Activated gamma-delta T cell treated with Interleukin-2 at 50 U/mL for 16 hours (primary cell): ENCODE data around the gene EBF3.

Experiments
- DNase-seq: peaks from one replicate; pipeline ENCODE4 v3.0.0-alpha.2; 2020

The EBF3 gene

DNA sequence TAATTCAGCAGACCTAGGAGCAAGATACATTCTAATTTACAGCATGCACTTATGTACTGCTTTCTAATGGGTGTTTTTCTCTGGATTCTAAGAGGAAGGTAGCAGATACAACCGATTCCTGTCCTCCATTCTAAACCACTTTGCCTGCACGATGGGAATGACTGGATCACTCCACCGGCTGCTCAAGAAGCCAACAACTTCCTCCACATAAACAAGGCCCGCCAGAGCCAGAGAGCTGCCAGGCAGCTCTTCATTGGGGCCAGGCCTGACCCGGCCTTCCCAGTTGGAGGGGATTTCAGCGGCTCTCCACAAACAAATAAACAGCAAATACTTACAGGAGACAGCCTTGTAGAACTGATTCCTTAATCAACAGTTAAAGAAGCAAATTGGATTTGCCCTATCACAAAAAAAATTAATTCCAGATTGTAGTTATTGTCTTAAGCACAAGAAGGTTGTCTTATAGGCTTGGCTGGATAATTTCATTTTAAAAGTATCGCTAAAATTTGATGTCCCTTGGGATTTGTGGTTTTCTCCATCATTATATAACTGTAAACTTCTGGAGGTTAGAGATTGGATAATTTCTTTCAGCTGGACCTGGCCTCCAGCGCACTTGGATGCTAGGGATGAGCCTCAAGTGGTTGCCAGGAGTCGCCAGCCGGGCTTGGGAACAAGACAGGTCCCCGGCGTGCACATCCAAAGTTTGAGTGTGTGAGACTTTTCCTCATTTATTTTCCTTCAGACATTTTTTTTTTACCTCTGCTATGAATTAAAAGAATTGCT, 20.9 kb downstream of the EBF3 start:
- no peak for DNase-seq

DNA sequence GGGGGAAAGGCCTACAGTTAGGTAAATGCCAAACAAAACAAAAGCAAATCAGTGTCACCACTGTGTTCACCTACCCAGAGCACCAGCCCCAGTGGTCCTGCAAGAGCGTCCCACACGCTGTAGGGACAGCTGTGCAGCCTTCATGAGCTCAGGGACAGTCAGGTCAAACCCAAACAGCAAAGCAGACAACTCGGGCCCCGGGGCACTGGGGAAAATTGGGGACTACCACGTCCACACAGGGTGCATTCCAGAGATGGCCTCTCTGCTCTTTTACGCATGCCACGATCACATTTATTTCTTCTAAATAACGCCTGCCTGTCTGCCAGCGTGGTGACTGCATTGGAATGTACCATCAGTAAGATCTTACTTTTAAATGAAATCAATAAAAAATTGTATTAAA, 21.7 kb downstream of the EBF3 start:
- no peak for DNase-seq

DNA sequence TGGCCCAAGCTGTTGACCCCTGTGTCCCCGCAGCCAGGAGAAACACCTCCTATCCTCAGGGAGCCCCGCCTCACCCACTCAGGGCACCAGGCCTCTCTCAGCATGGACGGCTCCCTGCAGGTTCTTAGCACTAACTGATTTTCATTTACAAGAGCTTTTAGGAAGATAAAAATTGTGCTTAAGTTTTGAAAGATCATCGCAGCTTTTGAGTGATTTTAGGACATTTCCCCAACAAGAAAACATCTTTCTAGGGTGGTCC, 22.1 kb downstream of the EBF3 start:
- DNase-seq: no peak

DNA sequence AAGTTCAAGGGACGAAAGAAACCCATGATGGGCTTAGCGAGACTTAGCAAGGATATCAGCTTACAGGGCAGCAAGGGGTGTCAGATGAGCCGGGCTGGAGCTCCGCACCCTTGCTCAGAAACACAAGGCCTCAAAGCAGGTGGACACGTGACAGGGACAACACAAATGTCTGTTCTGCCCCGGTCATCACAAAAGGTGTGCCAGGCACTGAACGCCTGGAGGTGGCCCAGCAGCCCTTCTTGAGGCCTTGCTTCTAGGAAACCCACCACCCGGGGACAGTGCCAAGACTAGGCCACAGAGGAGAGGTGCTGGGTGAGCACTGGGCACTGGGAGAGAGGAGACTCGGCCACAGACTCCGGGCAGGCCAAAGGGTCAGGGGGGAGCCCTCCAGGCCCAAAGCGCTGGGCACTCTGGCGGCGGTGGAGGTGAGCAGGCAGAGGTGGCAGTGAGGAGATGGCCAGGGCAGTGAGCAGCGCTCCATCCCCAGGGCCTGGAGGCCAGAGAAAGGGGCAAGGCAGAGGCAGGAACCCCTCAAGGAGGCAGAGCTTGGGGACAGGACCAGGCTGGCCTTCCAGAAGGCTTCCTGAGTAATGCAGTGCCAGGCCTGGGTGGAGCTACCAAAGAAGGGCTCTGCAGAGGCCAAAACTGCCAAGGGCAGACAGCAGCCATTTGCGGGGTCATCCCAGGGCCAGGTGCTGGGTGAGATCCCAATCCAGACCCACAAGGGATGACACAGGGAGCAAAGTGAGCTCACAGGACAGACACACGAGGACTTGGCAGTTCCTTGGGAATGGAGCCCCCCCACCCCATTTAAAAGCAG, 22.7 kb downstream of the EBF3 start:
- DNase-seq: no peak

GRCh38 chr10:129940617-129941198, 23.4 kb downstream of the EBF3 start:
- DNase-seq: no peak

DNA sequence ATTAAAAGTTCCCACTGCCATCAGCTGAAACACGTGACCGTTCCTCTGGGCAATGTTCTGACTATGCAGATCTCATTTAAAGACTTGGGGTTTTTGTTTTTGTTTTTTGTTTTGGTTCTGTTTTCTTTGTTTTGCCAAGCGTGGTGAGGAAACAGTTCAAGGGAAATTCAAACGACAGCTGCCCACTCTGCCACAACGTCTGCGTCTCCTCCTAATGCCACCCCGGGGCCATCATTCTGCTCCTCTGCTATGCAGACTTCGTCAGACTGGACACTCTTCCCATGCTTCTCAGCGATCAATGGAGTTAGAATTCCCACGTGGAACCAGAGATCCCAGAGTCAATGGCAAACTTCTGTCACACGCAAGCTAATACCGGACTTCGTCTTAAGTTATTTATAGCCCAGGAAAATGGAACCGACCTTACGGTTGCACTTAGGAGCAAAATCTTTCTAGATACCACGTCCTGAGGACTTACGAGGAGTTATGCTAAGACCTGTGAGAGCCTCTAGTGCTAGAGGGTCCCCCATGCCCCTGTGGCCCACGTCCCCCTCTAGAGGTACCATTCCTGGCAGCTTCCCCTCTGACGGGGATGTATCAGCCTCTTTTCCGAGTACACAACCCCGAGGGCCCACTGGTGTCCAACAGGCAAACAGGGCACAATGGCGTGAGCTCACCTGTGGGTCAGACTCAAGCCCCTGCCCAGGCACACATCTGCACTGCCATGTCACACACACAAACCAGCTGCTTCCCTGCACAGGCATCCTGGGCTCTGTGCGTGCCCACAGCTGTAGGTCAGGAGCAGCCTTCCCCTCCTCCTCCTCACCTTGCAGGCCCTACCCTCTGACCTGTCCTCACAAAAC, 24.4 kb downstream of the EBF3 start:
- DNase-seq: no peak

GRCh38 chr10:129938460-129938859, 25.6 kb downstream of the EBF3 start:
- DNase-seq: no peak

DNA sequence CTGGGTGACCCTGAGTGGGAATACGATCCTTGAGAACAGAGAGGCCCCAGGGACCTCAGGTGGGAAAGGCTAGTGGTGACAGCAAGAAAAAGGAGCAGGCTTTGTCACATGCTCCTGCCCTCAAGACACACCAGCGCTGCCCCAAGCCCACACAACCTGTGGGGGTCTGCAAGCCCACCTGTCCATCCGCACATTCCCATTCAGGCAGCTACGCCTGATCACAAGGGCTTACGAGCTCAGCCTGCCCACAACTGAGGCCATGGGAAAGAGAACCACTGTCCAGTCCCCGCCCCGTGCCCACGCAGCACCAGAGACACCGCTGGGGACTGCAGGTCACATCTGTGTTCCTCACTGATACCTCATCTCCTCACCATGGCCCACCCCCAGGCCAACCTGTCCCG, 26.7 kb downstream of the EBF3 start:
- no peak for DNase-seq

DNA sequence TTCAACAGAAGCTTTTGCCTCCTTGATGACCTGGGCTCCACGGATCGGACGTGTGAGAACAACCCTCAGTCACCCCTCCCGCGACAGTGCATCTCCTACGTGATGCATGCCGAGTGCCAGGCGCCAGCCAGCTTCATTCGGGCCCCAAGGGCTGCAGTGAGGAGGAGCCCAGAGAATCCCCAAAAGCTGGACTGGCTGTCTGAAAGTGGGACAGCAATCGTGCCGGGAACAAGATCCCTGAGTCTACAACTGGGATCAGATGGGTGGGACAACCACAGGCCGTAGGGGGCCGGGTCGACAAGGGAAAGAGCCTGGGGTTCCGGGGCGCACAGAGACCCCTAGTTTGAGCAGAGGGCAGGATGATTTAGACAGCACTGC, 27.2 kb downstream of the EBF3 start:
- no peak for DNase-seq

- no peak for DNase-seq
Observed at GRCh38 chr10:129936266-129936922, 27.7 kb downstream of the EBF3 start.

- no peak for DNase-seq
Observed at GRCh38 chr10:129935867-129936152, 28.3 kb downstream of the EBF3 start.

- no peak for DNase-seq
Observed at GRCh38 chr10:129935102-129935866, 28.8 kb downstream of the EBF3 start.

DNA sequence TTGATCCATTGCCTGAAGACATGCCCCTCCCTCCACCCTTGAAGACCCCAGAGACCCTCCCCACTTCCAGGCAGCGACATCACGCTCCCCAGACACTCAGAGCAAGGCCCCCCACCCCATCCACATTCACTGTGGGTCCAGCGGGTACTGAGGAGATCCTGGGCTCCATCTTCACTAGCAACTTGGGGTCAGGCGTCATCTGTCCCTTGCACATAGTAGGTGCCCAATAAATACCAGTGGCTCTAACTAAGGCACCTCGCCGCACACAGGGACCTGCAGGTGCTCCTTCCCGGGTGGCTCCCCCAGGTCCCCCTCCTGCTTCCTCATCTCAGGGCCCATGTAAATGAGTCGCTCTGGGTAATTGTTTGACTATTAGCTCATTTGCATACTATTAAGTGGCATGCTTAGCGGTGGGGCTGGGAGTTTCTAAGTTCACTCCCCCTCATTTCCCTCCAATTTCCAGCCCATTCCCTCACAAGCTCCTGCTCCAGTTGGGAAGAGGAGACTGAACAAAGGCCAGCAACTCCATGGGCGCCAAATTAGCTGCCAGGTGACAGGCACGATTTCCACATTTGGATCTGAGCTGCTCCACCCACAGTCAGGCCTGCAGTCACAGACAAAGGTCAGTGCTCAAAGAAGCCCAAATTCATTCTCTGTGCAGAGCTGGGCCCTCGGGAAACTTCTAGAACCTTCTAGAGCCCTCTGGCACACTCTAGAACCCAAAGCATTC, 29.7 kb downstream of the EBF3 start:
- no peak for DNase-seq

DNA sequence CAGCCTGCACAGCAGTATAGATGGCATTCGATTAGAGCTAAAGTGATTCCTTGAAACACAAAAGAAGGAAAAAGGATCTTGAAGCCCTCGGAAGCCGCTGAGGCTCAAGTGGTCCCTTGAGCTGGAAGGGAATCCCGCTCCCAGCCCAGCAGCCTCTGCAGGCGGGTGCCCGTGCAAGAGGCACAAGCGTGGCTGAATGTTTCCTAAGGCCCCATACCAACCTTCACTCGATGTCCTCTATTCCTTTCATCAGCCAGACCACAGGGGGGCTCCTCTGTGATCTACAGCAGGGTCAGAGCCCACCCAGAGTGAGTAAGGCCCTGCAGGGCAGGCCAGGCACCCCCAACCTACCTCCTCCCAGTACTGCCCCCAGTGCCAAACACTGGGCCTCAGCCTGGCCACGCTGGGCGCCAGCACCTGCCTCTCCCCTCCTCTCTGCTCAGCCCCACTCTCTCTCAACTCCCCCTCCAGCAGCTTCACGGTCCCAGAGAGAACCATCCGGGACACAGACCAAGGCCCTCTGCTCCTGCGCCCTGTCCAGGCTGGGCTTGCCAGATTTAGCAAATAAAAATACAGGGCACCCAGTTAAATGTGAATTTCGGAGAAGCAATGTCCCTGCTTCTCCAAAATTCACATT, 30.5 kb downstream of the EBF3 start:
- DNase-seq: no peak

DNA sequence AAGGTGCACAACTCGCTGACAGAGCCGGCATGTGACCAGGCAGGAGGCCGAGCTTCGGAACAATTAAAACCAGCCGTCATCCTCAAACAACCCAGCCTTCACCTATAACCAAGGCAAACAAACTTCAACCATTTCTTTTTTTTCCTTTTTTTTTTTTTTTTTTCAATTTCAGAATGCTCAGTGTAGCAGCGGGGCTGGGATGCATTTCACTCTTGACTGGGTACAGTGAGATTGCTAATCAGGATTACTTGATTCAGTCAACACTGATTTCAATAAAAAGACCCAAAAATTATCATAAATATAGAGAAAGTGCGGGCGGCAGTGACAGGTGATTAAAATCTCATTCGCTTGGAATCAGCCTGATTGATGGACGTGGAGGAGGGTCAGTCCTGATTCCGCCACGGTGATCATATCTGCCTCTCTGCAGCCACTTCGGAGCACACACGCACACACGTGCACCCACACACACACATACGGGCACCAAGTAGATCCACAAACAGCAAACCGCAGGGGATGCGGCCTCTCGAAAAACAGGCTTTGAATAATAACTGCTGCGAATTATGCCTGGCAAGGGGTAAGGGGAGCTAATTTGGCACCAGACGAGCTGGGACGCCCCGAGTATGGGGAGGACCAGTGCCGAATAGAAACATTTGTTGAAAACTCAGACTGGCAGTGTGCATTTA, 31.2 kb downstream of the EBF3 start:
- DNase-seq: no peak

GRCh38 chr10:129932182-129932581, 31.9 kb downstream of the EBF3 start:
- DNase-seq: no peak

GRCh38 chr10:129929343-129930292, 34.5 kb downstream of the EBF3 start:
- no peak for DNase-seq

- DNase-seq: no peak
Observed at GRCh38 chr10:129927351-129928120, 36.5 kb downstream of the EBF3 start.
